HG03135 (cell line): ENCODE results near the gene CACNA2D3.
"Not testable (repeated sequence)": the region's sequence is repeated elsewhere in the genome, so short reads cannot be mapped to it uniquely, and the experiment has no call there.

Source experiments
- ATAC-seq: cut with Tn5 transposase; IDR thresholded peaks from one replicate; pipeline ENCODE4 v1.9.1; 2021; ENCODE audit warnings: mild to moderate bottlenecking, moderate library complexity; ENCODE audit not compliant: unreplicated experiment

Gene CACNA2D3

GRCh38 chr3:54608041-54608440 lies 485.7 kb downstream of the CACNA2D3 start:
- no peak for ATAC-seq

DNA sequence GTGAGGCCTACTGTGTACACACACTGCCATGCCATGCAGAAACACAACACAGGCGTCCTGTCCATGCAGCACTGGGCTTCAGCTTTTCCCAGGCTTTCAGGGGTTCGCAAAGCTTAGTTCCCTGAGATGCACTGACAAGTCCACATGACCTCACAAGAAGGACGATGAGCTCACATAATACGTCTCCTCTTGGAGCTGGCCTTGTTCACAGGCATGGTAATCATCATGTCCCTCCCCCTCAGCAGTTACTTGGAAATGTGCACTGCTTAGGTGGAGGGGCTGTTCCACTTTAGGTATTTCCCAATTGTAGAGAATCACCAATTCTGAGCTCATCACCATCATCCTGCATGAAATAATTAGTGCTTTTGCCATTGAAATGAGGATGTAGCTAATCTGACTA lies 496.7 kb downstream of the CACNA2D3 start:
- ATAC-seq = no peak

DNA sequence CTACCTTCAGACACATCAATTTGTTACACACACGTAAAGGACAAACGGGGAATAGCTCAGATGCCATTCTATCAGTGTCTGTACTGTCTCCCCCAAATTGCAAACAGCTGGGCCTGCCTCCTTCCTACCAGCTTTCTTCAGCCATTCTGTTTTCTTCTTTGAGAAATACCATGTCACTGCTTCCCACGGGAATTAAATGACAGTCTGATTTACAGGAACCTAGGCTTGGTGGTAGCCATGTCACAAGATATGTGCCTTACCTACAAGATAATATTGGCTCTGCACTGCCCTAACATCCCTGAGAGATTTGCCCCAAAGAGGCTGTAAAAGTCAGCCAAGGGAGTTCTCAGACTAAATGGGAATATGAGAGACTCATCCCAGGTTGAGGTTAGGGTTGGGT lies 497.2 kb downstream of the CACNA2D3 start:
- no peak for ATAC-seq

GRCh38 chr3:54621184-54621583 lies 498.8 kb downstream of the CACNA2D3 start:
- no peak for ATAC-seq

DNA sequence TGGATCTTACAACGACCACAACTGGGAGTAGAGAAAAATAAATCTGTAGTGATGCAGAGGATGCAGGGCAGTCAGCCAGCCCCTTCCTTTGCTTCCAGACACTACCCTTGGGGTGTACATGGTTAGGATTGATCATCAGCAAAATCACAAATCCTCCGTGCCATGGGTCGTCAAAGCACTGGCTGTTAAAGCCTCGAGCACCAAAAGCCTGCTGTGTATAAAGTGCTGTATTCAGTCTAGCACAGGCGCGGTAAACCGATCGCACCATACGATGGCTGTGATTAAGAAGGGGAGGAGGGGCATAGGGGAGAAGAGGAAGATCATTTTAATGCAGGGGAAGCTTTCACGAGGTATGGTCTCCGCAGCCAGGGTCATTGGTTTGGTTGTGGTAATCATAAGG lies 500.3 kb downstream of the CACNA2D3 start:
- ATAC-seq = no peak

- ATAC-seq = no peak
Observed at GRCh38 chr3:54625805-54626787, 503.7 kb downstream of the CACNA2D3 start.

DNA sequence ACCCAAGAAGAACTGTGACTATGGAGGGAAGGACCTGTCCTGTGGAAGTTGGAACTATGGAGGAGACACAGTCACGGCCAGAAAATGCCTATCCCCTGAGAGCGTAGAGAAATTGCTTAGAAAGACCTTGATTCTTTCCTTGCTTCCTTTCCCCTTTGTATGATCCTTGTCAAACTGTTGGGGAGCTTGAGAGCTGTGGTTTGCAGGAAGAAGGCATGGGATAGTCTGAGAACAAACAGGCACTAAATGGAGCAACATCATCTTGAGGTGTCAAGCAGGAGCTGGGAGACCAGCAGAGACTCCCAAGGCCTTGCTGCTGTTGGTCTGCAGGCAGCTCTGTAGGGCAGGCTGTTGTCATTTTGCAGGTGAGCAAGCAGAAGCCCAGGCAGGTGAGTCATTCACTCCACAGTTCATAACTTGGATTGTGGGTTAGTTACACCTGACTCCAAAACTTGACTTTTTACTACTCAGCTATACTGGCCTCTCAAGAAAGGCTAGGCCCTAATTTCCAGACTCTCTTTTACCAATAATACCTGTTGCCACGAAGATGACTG lies 506.6 kb downstream of the CACNA2D3 start:
- no peak for ATAC-seq

DNA sequence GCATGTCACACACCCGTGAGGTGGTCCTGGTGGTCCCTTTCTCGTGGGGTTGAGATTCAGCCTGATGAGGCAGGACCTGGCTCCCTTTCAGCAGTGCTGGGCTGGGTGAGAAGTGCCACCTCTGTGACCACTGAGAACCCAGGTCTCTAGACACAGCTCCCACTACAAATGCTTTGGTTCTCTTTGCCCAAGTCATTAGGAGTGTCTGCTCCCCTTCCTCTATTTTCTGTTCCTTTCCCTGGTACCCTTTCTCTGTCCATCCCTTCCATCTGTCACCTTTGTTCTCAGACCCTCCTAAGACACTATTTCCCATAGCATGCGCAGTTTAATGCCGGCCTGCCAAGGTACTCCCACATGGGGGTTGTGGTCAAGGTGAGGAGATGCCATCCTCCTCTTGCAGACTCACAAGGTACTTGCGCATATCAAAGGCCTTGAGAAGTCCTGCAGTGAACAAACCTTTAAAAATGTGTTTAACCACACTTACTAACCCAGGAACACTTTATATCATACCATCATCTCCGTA lies 507.8 kb downstream of the CACNA2D3 start:
- ATAC-seq = no peak

DNA sequence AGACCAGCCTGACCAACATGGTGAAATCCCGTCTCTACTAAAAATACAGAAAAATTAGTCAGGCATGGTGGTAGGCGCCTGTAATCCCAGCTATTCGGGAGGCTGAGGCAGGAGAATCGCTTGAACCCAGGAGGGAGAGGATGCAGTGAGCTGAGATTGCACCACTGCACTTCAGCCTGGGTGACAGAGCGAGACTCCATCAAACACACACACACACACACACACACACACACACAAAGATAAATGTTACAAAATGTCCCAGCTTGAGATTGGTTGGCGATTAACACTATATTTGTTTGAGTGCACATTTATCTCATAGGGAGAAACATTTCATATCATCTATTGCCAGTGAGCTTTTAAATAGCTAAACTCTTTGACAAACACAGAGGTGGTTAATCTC lies 508.6 kb downstream of the CACNA2D3 start:
- not testable (repeated sequence) for ATAC-seq

- ATAC-seq = no peak
Observed at GRCh38 chr3:54631516-54632325, 509.4 kb downstream of the CACNA2D3 start.

- ATAC-seq = no peak
Observed at GRCh38 chr3:54632326-54632665, 509.9 kb downstream of the CACNA2D3 start.

DNA sequence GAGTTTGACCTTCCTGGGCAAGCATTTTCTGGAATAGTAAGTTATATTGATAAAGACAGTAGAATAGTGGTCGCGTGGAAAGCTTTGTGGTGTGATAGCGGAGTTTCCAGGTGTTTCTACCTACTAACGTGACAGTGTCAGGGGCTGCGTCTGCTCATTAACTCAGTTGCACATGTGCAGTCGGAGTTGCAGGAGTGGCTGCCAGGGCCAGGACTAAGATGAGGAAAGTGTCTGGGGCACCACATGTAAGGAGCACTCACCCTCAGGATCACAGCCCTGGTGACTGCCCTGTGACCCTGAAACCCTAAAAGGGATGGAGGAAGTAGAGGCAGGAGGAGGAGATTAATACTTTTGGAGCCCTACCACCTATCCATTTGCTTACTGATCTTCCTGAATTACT lies 510.5 kb downstream of the CACNA2D3 start:
- no peak for ATAC-seq

DNA sequence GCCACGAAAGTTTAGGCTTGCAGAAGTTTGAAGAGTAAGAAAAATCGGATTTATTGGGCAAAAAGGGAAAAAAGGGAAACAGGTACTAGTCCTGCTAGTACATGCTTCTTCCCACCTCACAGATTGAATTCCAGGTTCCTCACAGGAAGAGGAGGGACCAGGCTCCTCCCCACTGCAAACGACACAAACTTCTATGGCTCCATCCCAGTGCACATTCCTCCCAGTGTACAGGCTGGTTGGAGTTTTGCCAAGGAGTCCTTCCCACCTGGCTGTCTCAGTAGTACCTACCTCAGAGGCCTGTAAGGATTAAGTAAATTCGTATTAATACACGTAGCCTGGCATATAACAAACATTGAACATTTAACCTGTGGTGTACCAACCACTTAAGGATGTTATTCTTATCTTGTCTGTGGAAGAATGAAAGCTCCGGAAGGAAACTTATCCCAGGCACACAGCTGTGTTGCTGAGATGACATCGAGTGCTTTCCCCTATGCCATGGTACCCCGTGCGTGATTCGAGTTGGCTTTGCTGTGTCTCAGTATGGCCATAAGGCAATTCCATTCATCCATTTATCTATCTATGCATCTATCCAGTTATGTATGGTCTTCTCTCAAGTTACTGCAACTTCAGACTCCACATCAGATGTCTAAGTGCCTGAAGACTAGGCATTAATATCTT lies 511.2 kb downstream of the CACNA2D3 start:
- ATAC-seq = no peak

- no peak for ATAC-seq
Observed at GRCh38 chr3:54634122-54634469, 511.7 kb downstream of the CACNA2D3 start.

DNA sequence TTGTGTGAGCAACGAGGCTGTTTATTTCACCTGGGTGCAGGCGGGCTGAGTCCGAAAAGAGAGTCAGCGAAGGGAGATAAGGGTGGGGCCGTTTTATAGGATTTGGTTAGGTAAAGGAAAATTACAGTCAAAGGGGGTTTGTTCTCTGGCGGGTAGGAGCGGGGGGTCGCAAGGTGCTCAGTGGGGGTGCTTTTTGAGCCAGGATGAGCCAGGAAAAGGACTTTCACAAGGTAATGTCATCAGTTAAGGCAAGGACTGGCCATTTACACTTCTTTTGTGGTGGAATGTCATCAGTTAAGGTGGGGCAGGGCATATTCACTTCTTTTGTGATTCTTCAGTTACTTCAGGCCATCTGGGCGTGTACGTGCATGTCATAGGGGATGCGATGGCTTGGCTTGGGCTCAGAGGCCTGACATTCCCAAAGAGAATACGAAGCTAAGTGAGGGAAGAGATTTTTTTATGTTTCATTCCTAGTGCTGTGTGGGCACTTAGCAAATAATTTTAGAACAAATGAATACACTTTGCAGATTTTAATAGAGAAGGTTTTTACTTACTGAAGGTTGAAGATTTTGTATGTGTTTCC lies 517.5 kb downstream of the CACNA2D3 start:
- not testable (repeated sequence) for ATAC-seq

GRCh38 chr3:54641226-54642014 lies 519.1 kb downstream of the CACNA2D3 start:
- no peak for ATAC-seq

- no peak for ATAC-seq
Observed at GRCh38 chr3:54642147-54642546, 519.8 kb downstream of the CACNA2D3 start.

GRCh38 chr3:54647721-54648120 lies 525.4 kb downstream of the CACNA2D3 start:
- no peak for ATAC-seq

DNA sequence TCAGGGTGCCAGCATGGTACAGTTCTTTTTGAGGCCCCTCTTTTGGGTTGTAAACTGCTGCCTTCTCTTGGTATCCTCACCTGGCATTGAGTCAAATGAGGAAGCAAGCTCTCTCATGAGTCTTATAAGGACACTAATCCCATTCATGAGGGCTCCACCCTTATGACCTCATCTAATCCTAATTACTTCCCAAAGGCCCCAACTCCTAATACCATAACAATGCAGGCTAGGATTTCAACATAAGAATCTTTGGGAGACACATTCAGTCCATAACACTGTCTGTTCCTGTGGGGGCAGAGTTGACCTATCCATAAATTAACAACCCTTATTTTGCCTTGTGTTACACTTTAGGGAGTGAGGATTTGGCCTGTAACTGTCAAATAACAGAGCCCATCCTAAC lies 527.2 kb downstream of the CACNA2D3 start:
- ATAC-seq = no peak
